Heart right ventricle (tissue), 16 donors: ENCODE results near the gene TRAM2. TPM values are rescaled to one million over a fixed set of nuclear protein-coding genes. Genes with fewer than 3 reads are reported as not detected.

Experiments used
- ATAC-seq, 8 donors: fragments of 200-7000 bp; cut with Tn5 transposase; one replicate each; pipeline ENCODE4 v1.9.1; 2020; ENCODE audit warnings: mild to moderate bottlenecking in 8 of 8, moderate library complexity in 8 of 8, moderate number of reproducible peaks in 1 of 8
- DNase-seq, 2 donors: peaks; one replicate each; pipeline ENCODE4 v3.0.0-alpha.2; 2020
- H3K27ac ChIP-seq, 10 donors: fragments of 200-600 bp; sonication (generic) in 2 of 10; one replicate each; pipeline versions ENCODE4 v1.5.0 to v1.8.0; 2020 to 2022; ENCODE audit warnings: mild to moderate bottlenecking in 3 of 10
- H3K27me3 ChIP-seq, 7 donors: fragments of 200-600 bp; one replicate each; pipeline ENCODE4 v1.8.0; 2021 to 2022; ENCODE audit warnings: mild to moderate bottlenecking in 2 of 7
- H3K36me3 ChIP-seq, 9 donors: fragments of 200-600 bp; sonication (generic) in 1 of 9; one replicate each; pipeline versions ENCODE4 v1.5.0 to v1.8.0; 2020 to 2022; ENCODE audit warnings: mild to moderate bottlenecking in 2 of 9
- H3K4me1 ChIP-seq, 9 donors: fragments of 200-600 bp; sonication (generic) in 1 of 9; one replicate each; pipeline versions ENCODE4 v1.5.0 to v1.8.0; 2020 to 2022; ENCODE audit warnings: mild to moderate bottlenecking in 4 of 9
- H3K4me3 ChIP-seq, 10 donors: fragments of 200-600 bp; sonication (generic) in 2 of 10; one replicate each; pipeline versions ENCODE4 v1.5.0 to v1.8.0; 2020 to 2022; ENCODE audit warnings: mild to moderate bottlenecking in 7 of 10, moderate library complexity in 2 of 10
- H3K9me3 ChIP-seq, 11 donors: fragments of 200-600 bp in 10 of 11; sonication (generic) in 2 of 11; one replicate each; pipeline versions ENCODE4 v1.5.0 to v1.8.0; 2013 to 2022; ENCODE audit warnings: mild to moderate bottlenecking in 2 of 11, control low read depth in 1 of 11, moderate library complexity in 1 of 11
- CTCF ChIP-seq, 9 donors: fragments of 200-600 bp; sonication (generic) in 2 of 9; IDR thresholded peaks; one replicate each; pipeline versions ENCODE4 v1.5.0 to v1.8.0; 2021 to 2022; ENCODE audit warnings: antibody characterized with exemption in 9 of 9, mild to moderate bottlenecking in 5 of 9, moderate library complexity in 1 of 9
- WGBS, 2 donors: extraction: QIAGEN DNeasy Blood & Tissue Kit; methylation state at CpG; one replicate each; pipeline ENCODE4 v1.1.7; 2013; ENCODE audit warnings: inconsistent platforms in 1 of 2; 5-methylcytosine and 5-hydroxymethylcytosine counted together
- intact Hi-C, 10 donors: fragments of 100-400 bp; cut with DNase I; formaldehyde crosslinking; loops; one replicate each; pipeline versions ENCODE4 v1.11.1 to v1.14.2; 2022
- polyA plus RNA-seq, 2 donors: library from polyadenylated mRNA; stranded (reverse); fragments of 200-250 nt; gene quantifications; one replicate each; pipeline ENCODE4 v1.2.3, GENCODE V29; 2013
- total RNA-seq, 10 donors: library from RNA; stranded (reverse); fragmentation: NEBNext Ultra II Directional in 3 of 10; extraction: Animal tissue kit (Norgen Biotek cat#: 25700) in 3 of 10; gene quantifications; one replicate each; pipeline versions ENCODE4 v1.2.1 to v1.2.4, GENCODE V29; 2021 to 2023
- donor health status: Arrhythmogenic right ventricular cardiomyopathy.
- donor health status: ischemic (EF 13 %, LVEDD 7.1; RV severe dilation, severe dysfunction).
- donor health status: healthy with polysubstance abuse.
- donor health status: DM: no; HTN: yes; CAD: no.
- donor health status: DM: no; HTN: no; CAD: no.
- donor health status: ischemic (EF 25% LVEDD 6.9; RV normal size, moderate dysfunction).
- donor health status: ischemic (EF 25% LVEDD 5.7; RV mildly dilated, moderate dysfunction).
- donor health status: healthy.
- donor health status: DM: yes; HTN: yes; CAD: no.
- donor health status: Ischemic cardiomyopathy.
- donor health status: ischemic (EF 35%, LVEDD 5.7; RV mildly dilated, moderate dysfunction).
- donor health status: nonischemic (EF 11% LVEDD 7.7; RV severe dilation, severe dysfunction).
- donor health status: DM: yes; HTN: yes; CAD: no.
- donor health status: PGD.
- donor health status: ischemic (EF 29% LVEDD 5.4; RV normal size, mild dysfunction).
- donor health status: nonischemic (EF 23%, LVEDD 6.1; RV moderate dilation, normal function).

The TRAM2 gene
- total and polyA plus RNA-seq, 12 donors: 5.0 to 17.3 (median 10.6) TPM

GRCh38 chr6:52572536-52572935 lies 4.3 kb downstream of the TRAM2 start:
- ATAC-seq: no peak

DNA sequence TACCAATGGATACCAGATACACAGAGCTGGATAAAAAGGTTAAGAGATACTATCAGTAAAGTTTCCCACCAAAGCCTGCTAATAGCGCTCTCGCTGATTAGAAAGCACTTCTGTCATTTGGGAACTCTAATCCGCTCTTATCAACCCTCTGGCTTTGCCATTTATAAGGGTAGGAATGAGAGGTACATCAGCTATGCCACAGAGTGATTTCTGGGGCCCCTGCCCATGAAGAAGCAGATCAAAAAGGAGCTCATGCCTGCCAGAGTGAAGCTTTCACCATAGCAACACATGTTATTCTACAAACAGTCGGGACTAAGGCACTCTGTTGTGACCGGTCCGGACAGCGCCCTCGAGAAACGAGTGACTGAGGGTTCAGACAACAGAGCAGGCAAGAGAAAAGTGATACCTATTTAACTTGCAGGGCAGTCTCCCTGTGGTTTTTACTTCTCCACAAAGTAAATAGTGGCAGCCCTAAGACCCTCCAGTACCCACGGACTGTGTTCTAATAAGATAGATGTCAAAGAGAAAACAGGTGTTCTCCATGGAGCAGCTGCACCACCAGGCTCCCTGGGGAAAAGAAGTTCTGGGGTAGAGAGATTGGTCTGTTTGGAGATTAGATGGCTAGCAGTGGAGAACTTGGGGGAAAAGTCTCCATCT lies 5.6 kb downstream of the TRAM2 start:
- no peak overlapping the region for H3K4me3 ChIP-seq
- DNase-seq: peak in 1 of 2 donors; percentile 8
- intact Hi-C loops: loop anchor here in 2 of 10 donors (5.0 to 10.0 kb wide), 2 partner anchors 54 to 56 kb away; no protein-coding TSS in a partner anchor
- H3K27me3 ChIP-seq: no peaks in the 10 kb centered on the region
- ATAC-seq: no peak
- H3K4me1 ChIP-seq: peaks cover 13 to 100% (median 93%) of the 10 kb centered on the region in 9 donors
- H3K27ac ChIP-seq: peak overlapping the region in 7 of 10 donors; percentile 32 to 82 (median 69)
- no peak for TF ChIP-seq CTCF (IDR thresholded peaks at IDR 0.05)
- H3K9me3 ChIP-seq: no peaks in the 10 kb centered on the region
- H3K36me3 ChIP-seq: no peaks in the 10 kb centered on the region
- WGBS, 2 donors: 41 to 60% methylated on average over 10 of the region's 10 CpGs

More at GRCh38 chr6:52572536-52572935, 4.3 kb downstream of the TRAM2 start:
- WGBS, 2 donors: 93 to 96% methylated on average over 4 of the region's 4 CpGs
- Histone ChIP-seq H3K4me1 (peaks cover 12 to 91% (median 84%) of the 10 kb centered on the region in 9 donors), H3K36me3 (no peaks in the 10 kb centered on the region), H3K4me3 (no peak overlapping the region), H3K9me3 (no peaks in the 10 kb centered on the region), H3K27ac (peak overlapping the region in 3 of 10 donors; percentile 17 to 99 (median 54)), H3K27me3 (no peaks in the 10 kb centered on the region)
- no peak for DNase-seq
- TF ChIP-seq CTCF (IDR thresholded peaks at IDR 0.05): no peak
- intact Hi-C loops: loop anchor here in 3 of 10 donors (2.0 to 10.0 kb wide), 3 partner anchors 55 to 58 kb away; no protein-coding TSS in a partner anchor

- no peaks in the 10 kb centered on the region for H3K27me3 ChIP-seq
- no peaks in the 10 kb centered on the region for H3K36me3 ChIP-seq
- no peak overlapping the region for H3K4me3 ChIP-seq
- H3K4me1 ChIP-seq: peaks cover 15 to 100% (median 93%) of the 10 kb centered on the region in 9 donors
- intact Hi-C loops: loop anchor here in 2 of 10 donors (5.0 to 10.0 kb wide), 2 partner anchors 53 to 55 kb away; no protein-coding TSS in a partner anchor
- peak; percentile 47 to 84 (median 68) for ATAC-seq
- TF ChIP-seq CTCF (IDR thresholded peaks at IDR 0.05): no peak
- H3K27ac ChIP-seq: peak overlapping the region; percentile 16 to 82 (median 55)
- DNase-seq: peak in 1 of 2 donors; percentile 67
- H3K9me3 ChIP-seq: no peaks in the 10 kb centered on the region
- 22 to 39% methylated on average over 8 of the region's 8 CpGs for WGBS, 2 donors
Observed at GRCh38 chr6:52570291-52570700, 6.6 kb downstream of the TRAM2 start.

DNA sequence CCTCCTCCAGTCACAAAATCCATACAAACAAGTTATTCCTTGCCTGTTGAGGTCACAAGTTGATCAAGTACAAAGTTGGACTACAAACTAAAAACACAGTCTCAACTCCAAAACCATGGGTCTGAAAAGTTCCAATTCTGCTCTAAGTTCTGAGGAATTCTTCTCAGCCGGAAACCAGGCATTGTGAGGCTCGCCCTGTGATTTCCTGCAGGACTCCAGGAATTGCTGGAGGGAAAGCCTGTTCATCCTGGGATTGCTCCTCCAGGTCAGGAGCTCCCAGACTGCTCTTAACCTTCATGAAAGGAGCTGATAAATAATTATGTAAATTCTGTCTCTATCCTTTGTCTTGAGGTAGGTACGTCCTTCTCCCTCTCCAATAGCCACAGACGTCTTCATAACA lies 8.5 kb downstream of the TRAM2 start:
- Histone ChIP-seq H3K4me3 (no peak overlapping the region), H3K4me1 (peaks cover 15 to 100% (median 79%) of the 10 kb centered on the region in 9 donors), H3K9me3 (no peaks in the 10 kb centered on the region), H3K36me3 (no peaks in the 10 kb centered on the region), H3K27me3 (no peaks in the 10 kb centered on the region), H3K27ac (peak overlapping the region; percentile 19 to 82 (median 70))
- ATAC-seq: peak in 5 of 8 donors; percentile 50 to 66 (median 56)
- 47 to 69% methylated on average over 4 of the region's 4 CpGs for WGBS, 2 donors
- TF ChIP-seq CTCF (IDR thresholded peaks at IDR 0.05): no peak
- intact Hi-C loops: loop anchor here in 1 of 10 donors (5.0 kb wide), 1 partner anchor 789 kb away; no protein-coding TSS in a partner anchor
- DNase-seq: peak in 1 of 2 donors; percentile 48
